Breast epithelium (tissue), 3 donors: ENCODE results near the gene AEN.

ENCODE experiments used
- POLR2A ChIP-seq: fragments of 450-650 bp; IDR thresholded peaks from one replicate; pipeline ENCODE4 v1.6.1; 2016; ENCODE audit warnings: antibody characterized with exemption, mild to moderate bottlenecking, moderate library complexity
- TF ChIP-seq, protein P1 (sequence below), 3 donors: fragments of 450-650 bp; IDR thresholded peaks; one replicate each; pipeline ENCODE4 v1.5.1; 2016 to 2017; ENCODE audit warnings: antibody characterized with exemption in 3 of 3, mild to moderate bottlenecking in 3 of 3, moderate library complexity in 3 of 3

DNA sequence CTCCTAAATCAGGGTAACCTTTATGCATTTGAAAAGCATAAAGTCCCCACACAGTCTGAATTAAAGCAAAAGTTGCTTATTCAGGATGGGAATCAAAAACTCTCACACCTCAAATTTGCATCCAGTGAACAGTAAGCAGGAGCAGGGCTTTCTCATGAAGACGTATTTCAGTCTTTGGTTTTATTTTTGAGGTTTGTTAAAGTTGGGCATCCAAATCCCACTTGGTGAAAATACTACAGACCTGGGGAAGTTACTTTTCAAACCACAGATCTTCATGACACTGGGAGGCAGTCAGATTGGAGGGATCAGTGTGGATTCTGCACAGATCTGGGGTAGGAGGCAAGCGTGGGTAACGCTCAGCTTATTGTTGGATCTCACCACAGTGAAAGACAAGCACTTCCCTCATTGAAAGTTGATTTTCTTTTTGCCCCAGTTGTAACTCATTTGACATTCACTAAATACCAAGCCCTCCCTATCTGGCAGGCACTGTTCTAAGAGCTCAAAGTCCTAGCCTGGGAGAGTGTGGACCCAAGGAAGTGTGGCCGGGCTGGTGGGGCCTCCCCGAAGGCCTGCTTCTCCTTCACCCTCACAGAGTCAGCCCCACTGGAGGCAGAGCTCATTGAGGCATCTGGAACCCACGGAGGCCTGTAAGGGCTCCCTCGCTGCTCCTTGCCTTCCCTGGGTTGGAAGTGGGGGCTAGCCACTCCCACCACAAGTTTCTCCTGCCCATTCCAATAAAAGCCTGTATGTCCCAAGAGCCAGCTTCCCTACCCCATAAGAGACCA lies 16.9 kb downstream of the AEN start:
- TF ChIP-seq, protein P1, sequence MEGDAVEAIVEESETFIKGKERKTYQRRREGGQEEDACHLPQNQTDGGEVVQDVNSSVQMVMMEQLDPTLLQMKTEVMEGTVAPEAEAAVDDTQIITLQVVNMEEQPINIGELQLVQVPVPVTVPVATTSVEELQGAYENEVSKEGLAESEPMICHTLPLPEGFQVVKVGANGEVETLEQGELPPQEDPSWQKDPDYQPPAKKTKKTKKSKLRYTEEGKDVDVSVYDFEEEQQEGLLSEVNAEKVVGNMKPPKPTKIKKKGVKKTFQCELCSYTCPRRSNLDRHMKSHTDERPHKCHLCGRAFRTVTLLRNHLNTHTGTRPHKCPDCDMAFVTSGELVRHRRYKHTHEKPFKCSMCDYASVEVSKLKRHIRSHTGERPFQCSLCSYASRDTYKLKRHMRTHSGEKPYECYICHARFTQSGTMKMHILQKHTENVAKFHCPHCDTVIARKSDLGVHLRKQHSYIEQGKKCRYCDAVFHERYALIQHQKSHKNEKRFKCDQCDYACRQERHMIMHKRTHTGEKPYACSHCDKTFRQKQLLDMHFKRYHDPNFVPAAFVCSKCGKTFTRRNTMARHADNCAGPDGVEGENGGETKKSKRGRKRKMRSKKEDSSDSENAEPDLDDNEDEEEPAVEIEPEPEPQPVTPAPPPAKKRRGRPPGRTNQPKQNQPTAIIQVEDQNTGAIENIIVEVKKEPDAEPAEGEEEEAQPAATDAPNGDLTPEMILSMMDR (IDR thresholded peaks at IDR 0.05), result no peak
- TF ChIP-seq POLR2A, result no peak
